ENCODE measurements around the gene GPR89B.
"Not testable (repeated sequence)": the region's sequence is repeated elsewhere in the genome, so short reads cannot be mapped to it uniquely, and the experiment has no call there.

Gene GPR89B

GRCh38 chr1:148037850-148038461 is 109.7 kb downstream of the GPR89B start:
- DNase-seq = not testable (repeated sequence)

GRCh38 chr1:148038462-148039333 is 110.5 kb downstream of the GPR89B start:
- peak; percentile 94 for DNase-seq
